Breast epithelium (tissue), 3 donors: ENCODE results near the gene NID2.

ENCODE experiments used
- POLR2A ChIP-seq: fragments of 450-650 bp; IDR thresholded peaks from one replicate; pipeline ENCODE4 v1.6.1; 2016; ENCODE audit warnings: antibody characterized with exemption, mild to moderate bottlenecking, moderate library complexity
- TF ChIP-seq, protein P1 (sequence below), 3 donors: fragments of 450-650 bp; IDR thresholded peaks; one replicate each; pipeline ENCODE4 v1.5.1; 2016 to 2017; ENCODE audit warnings: antibody characterized with exemption in 3 of 3, mild to moderate bottlenecking in 3 of 3, moderate library complexity in 3 of 3

DNA sequence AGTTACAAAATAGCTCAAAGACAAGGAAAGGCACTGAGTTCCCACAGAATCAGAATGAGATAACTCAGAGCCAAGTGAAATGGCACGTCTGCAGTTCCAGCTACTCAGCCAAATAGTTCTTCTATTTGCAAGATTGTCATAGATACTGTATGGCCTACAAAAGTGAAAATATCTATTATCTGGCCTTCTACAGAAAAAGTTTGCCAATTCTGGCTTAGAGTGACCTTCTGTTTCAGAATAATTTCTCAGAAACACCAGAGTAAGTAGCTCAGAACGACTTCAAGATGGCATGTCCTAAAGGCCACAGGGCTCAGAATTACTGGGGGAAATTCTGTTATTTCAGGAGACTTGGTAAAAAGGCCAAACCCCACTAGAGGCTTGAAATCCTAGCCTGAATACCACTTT is 90.2 kb downstream of the NID2 start:
- no peak for TF ChIP-seq POLR2A
- TF ChIP-seq, protein P1, sequence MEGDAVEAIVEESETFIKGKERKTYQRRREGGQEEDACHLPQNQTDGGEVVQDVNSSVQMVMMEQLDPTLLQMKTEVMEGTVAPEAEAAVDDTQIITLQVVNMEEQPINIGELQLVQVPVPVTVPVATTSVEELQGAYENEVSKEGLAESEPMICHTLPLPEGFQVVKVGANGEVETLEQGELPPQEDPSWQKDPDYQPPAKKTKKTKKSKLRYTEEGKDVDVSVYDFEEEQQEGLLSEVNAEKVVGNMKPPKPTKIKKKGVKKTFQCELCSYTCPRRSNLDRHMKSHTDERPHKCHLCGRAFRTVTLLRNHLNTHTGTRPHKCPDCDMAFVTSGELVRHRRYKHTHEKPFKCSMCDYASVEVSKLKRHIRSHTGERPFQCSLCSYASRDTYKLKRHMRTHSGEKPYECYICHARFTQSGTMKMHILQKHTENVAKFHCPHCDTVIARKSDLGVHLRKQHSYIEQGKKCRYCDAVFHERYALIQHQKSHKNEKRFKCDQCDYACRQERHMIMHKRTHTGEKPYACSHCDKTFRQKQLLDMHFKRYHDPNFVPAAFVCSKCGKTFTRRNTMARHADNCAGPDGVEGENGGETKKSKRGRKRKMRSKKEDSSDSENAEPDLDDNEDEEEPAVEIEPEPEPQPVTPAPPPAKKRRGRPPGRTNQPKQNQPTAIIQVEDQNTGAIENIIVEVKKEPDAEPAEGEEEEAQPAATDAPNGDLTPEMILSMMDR (IDR thresholded peaks at IDR 0.05): no peak
